Stimulated activated CD4-positive, alpha-beta T cell treated with anti-CD3 and anti-CD28 coated beads, Interleukin-4, amount 100 ng/mL, for 24 hours (primary cell): ENCODE data around the gene ZNF334.

Experiments
- DNase-seq: peaks from one replicate; pipeline ENCODE4 v3.0.0-alpha.2; 2020

ZNF334 gene

DNA sequence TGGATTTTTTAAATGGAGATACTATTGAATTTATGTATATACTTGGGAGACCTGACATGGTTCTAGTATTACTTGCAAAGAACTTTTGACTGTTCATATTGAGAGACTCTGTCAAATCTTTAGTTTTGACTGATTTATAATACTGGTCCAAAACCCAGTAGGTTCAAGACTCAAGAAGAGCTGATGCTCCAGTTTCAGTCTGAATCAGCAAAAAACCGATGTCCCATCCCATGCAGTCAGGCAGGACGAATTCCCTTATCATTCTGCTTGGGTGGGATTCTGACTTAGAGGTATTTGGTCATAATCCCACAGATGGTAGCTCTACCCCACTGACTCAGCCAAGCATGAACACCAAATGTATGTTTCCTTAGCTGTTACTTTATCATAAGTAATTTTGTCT, 29.5 kb downstream of the ZNF334 start:
- no peak for DNase-seq

DNA sequence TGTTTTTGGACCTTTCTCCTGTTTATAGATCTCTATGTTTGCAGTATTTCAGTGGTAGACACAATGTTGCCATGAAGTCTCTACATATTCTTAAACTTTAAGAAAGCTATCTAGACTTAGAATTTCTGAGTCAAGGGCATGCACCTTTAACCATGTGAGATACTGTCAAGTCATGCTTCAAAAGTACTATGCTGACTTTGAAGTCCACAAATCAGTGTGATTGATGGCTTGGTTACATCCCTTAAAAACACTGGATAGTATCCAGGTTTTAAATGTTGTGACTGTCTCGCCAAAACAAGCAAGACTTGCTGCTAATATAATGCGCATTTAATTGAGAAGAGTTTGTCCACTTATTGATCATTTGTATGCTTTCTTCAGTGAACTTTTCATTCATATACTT, 30.5 kb downstream of the ZNF334 start:
- no peak for DNase-seq

DNA sequence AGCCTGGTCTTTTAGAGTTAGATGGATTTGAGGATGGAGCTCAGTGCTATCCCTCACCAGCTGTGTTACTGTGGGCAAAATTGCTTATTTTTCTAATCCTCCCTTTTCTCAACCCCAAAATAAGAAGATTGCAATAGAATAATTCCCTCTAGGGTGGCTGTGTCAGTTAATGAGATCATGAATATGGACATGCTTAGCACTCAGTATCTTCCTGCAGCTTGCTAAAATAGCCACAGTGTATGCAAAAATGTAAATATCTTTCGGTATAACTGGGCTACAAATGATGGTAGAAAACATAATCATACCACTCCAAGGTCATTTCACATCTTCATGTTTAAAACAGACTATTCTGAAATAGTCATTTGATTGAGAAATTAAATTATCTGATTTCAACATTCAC, 35.7 kb downstream of the ZNF334 start:
- DNase-seq, result no peak

DNA sequence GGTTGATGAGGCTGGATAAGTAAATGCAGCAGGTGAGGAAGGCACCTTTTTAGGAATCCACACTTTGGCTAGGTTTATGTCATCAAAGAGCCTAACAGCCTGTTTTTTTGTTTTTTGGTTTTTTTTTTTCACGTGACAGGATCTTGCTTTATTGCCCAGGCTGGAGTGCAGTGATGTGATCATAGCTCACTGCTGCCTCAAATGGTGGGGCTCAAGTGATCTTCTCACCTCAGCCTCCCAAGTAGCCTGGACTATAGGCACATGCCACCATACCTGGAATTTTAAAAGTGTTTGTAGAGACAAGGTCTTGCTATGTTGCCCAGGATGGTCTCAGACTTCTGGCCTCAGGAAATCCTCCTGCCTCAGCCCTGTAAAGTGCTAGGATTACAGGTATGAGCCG, 36.1 kb downstream of the ZNF334 start:
- DNase-seq, result no peak

DNA sequence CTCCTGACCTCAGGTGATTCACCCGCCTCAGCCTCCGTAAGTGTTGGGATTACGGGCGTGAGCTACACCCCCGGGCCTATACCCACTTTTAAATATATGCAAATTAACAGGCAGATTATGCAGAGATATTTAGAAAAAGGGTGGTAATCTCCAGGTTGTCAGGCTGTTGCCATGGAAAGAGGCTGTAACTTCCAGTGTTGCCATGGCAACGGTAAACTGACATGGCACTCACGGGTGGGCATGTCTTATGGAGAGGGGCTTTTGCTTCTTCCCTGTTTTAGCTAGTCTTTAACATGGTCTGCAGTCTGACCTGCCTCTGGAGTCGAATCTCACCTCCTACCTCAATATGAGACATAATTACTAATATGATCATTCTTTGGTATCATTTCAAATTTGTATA, 44.9 kb downstream of the ZNF334 start:
- no peak for DNase-seq

DNA sequence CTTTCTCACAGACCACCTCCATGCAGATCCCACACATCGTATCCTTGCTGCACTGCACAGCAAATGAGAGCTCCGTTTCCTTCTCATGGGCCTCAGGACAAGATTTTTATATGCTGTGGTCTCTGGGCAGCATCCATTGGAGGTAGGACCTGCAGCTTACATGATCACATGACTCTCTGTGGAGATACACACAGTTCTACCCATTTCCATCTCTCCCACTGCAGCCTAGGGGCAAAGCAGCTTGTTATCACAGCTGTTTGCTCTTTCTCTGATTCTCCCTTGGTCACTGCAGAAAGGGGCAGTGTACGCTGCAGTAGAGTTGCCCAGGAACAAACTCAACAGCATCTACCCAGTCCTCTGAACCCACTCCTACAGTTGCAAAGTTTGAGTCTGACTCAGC, 48.9 kb downstream of the ZNF334 start:
- DNase-seq, result no peak

DNA sequence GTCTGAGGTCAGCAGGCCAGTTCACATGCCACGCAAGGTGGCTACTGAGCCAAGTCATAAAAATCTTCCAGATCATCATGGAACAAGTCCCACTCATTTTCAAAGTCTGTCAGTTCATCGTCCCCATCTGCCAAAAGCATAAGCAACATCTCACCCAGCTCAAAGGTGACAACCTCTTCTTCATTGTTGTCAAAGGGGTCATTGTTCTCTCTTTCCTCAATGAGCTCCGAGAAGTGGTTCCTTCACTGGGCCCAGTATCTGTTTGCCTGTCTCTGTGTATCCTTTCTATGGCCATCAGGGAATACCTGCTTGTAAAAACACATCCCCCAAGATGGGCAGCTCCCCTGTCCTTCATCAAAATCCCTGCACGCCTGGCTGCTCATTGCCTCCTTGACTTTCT, 49.5 kb downstream of the ZNF334 start:
- DNase-seq, result no peak

DNA sequence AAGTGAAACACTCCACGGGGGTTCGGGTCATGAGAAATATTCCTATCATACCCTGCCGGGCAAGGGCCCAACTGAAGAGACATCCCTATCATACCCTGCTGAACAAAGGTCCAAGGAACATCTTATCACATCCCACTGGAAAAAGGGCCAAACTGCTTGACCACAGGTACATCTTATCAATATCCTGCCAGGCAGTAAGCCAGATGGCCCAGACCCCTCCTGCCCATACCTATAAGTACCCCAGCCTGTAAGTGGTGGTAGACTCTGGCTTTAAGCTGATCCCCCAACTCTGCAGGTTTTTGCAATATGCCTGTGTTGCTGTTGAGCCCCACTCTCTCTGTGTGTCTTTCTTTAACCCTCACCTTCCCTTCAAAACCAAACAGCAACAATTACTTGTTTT, 51.6 kb downstream of the ZNF334 start:
- no peak for DNase-seq

DNA sequence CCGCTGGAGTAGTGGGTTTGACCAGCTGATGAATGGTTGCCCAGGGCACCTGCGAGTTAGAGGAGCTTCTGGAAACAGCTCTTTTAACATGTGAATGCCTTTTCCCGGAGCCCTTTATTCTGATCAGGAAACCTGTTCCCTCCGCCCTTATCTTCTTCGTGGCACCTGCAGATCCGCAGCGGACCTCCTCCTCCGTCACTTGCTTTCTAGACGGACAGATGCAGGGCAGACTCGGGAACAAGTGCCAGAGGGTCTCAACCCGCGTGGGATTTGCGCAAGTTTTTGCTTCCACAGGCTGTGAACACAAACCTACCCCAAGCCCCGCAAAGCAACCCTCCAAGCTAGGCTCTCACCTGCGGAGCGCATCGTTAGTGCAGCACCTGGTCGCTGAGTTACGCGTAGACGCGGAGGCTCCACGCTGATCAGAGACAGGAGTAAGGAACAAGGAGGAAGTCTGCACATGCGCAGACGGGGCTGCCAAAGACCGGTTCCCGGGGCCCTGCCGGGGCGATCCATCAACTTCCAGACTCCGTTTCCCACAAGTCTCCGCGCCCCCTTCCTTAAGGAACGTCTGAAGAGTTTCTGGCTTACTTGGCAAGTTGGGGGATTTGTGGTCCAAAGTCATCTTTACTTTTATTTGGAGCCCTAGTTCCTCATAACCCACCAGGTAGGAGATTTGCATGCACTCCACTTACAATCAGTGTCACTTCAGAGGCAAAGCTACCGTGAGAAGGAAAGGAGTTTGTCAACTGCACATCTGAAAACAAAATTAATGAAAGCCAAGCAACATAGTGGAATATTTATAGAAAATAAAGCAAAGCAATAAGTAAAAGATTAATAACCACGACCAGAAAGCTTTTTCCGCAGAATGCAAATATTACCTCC, 54.3 kb downstream of the ZNF334 start:
- peak; percentile 7 for DNase-seq

DNA sequence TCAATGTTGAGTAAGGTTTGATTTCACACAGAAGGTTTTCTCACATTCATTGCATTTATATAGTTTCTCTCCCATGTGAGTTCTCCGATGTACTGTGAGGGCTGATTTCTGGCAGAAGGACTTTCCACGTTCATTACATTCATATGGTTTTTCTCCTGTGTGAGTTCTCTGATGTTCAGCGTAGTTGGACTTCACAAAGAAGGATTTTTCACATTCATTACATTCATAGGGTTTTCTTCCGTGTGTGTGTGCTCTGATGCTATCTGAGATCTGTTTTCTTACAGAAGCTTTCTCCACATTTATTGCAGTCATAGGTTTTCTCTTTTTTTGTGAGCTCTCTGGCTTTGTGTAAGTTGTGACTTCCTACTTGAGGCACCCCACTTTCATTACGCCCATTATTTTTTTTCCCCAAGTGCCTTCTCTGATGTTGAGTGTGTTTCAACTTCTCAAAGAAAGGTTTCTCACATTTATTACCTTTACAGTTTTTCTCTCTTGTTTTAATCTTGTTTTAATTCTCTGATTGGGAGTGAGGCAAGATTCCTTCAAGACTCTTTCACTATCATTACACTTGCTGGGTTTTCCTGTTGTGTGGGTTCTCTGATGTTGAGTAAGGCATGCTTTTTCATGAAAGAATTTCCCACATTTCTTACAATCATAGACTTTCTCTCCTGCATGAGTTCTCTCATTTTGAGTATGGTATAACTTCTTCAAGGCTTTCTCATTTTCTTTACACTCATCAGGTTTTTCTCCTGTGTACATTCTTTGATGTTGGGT, 56.9 kb downstream of the ZNF334 start:
- DNase-seq, result no peak

DNA sequence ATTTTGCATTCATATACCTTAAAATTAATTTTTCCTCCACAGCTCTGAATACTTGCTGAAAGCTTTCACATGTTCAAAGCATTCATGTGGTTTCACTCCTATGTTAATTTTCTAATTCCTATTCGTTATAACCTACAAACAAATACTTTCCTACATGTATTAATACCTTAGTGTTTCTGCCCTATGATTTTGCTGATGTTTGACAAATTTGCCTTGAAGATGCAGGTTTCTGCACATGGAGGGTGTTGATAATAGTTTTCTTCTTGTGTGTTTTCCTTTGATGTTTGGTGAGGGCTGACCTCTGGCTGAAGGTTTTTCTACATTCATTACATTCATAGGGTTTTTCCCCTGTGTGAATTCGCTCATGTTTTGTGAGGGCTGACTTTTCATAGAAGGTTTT, 57.6 kb downstream of the ZNF334 start:
- DNase-seq, result no peak
